Aorta (tissue), 5 donors: Measurements from ENCODE around the gene SPRED2. TPM values are rescaled to one million over a fixed set of nuclear protein-coding genes. Genes with fewer than 3 reads are reported as not detected.

Source experiments
- ATAC-seq: fragments of 200-7000 bp; cut with Tn5 transposase; one replicate; pipeline ENCODE4 v1.9.1; 2022; ENCODE audit warnings: moderate library complexity; ENCODE audit not compliant: low FRiP score
- DNase-seq, 2 donors: peaks; one replicate each; pipeline ENCODE4 v3.0.0-alpha.2; 2020
- H3K27ac ChIP-seq, 2 donors: one replicate each; pipeline ENCODE4 v1.5.1; 2013; ENCODE audit warnings: low read length in 2 of 2, mild to moderate bottlenecking in 2 of 2, moderate library complexity in 2 of 2, control low read depth in 1 of 2, inconsistent platforms in 1 of 2, low read depth in 1 of 2
- H3K27me3 ChIP-seq, 2 donors: one replicate each; pipeline ENCODE4 v1.6.1; 2013; ENCODE audit warnings: control low read depth in 1 of 2, low read length in 1 of 2, mild to moderate bottlenecking in 1 of 2, moderate library complexity in 1 of 2; ENCODE audit not compliant: insufficient read depth in 2 of 2, control insufficient read depth in 1 of 2
- H3K36me3 ChIP-seq, 2 donors: one replicate each; pipeline ENCODE4 v1.6.1; 2013; ENCODE audit warnings: control low read depth in 1 of 2, low read length in 1 of 2, mild to moderate bottlenecking in 1 of 2; ENCODE audit not compliant: insufficient read depth in 2 of 2, control insufficient read depth in 1 of 2
- H3K4me1 ChIP-seq, 2 donors: one replicate each; pipeline ENCODE4 v1.6.1; 2013; ENCODE audit warnings: low read length in 2 of 2, control low read depth in 1 of 2, mild to moderate bottlenecking in 1 of 2, moderate library complexity in 1 of 2; ENCODE audit not compliant: insufficient read depth in 2 of 2, control insufficient read depth in 1 of 2
- H3K4me3 ChIP-seq, 2 donors: one replicate each; pipeline ENCODE4 v1.5.1; 2013; ENCODE audit warnings: low read length in 2 of 2, control low read depth in 1 of 2, mild to moderate bottlenecking in 1 of 2
- H3K9me3 ChIP-seq: one replicate; pipeline ENCODE4 v1.6.1; 2013; ENCODE audit warnings: mild to moderate bottlenecking, low read length; ENCODE audit not compliant: control insufficient read depth
- WGBS, 2 donors: extraction: QIAGEN DNeasy Blood & Tissue Kit; methylation state at CpG; one replicate each; pipeline ENCODE4 v1.1.7; 2013; 5-methylcytosine and 5-hydroxymethylcytosine counted together
- intact Hi-C, 2 donors: fragments of 100-400 bp; cut with DNase I; formaldehyde crosslinking; loops; one replicate each; pipeline versions ENCODE4 v1.14.2 to v1.15.0; 2022
- polyA plus RNA-seq, 2 donors: library from polyadenylated mRNA; stranded (reverse); fragments of 200-250 nt; gene quantifications; one replicate each; pipeline ENCODE4 v1.2.3, GENCODE V29; 2013
- total RNA-seq, 2 donors: library from RNA; stranded (reverse); fragmentation: NEBNext Ultra II Directional; extraction: Animal tissue kit (Norgen Biotek cat#: 25700); gene quantifications; one replicate each; pipeline ENCODE4 v1.2.1, GENCODE V29; 2021
- donor health status: healthy with polysubstance abuse.
- donor health status: Bipolar disorder and iron deficiency.
- donor health status: DM: no; HTN: no; CAD: no.
- donor health status: DM: no; HTN: no; CAD: no.
- donor health status: DM: yes; HTN: yes; CAD: no.

The SPRED2 gene
- total and polyA plus RNA-seq, 4 donors: 9.9 to 38.3 (median 28.1) TPM

DNA sequence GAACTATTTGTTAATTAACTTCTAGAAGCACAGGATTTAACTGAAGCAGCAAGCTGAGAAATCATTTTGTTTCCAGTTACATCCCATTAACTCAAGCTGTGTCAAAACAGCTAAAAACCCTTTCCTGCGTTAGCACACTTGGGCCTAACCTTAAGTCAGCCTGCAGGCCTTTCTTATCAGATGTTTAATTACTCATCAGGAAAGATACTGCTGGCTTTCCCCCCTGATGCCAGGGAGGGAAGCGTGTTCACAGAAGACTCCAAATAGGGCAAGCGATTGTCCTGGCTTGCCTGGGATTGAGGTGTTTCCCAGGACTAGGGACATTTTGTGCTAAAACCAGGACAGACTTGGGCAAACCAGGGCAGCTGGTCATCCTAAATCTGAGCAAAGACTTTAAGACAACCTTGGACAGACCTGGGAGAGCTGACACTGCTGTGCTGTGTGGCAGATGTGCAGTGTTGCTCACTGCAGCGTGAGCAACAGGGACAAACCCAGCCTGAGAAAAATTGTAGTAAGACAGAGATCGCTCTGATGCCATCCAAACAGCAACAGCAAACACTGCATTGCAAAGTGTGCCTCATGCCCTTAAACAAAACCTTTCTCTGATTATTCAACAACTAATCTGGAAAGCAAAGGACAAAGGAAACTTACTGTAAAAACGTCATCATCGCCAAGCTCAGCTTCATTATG lies 100.9 kb downstream of the SPRED2 start:
- Histone ChIP-seq H3K27ac (no peak overlapping the region), H3K27me3 (no peaks in the 10 kb centered on the region), H3K4me3 (no peak overlapping the region), H3K4me1 (no peaks in the 10 kb centered on the region), H3K9me3 (no peaks in the 10 kb centered on the region), H3K36me3 (peaks cover 3 to 8% of the 10 kb centered on the region in 2 donors)
- ATAC-seq (no peak), DNase-seq (no peak)
- WGBS, 2 donors: 94 to 96% methylated on average over 7 of the region's 7 CpGs
- intact Hi-C loops: no loop called here

DNA sequence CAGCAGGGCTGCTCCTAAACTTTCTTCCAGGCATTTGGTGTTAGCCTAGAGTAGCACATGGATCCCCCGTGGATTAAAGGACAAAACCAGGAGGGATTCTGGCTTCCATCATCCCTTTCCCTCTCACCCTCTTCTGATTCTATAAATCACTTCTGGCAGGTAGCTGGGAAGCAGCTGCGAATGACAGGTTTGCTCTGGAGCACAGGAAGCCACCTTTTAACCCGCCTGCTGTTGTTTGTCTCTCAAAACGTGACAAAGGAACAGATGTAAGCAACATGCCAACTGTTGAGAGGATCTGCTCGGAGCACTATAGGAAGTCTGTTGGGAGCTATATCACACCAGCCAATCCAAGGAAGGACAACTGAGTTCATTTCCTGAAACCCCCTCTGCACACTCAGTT lies 102.9 kb downstream of the SPRED2 start:
- Histone ChIP-seq H3K27ac (no peak overlapping the region), H3K4me3 (no peak overlapping the region), H3K36me3 (peaks cover under 1 to 10% of the 10 kb centered on the region in 2 donors), H3K4me1 (no peaks in the 10 kb centered on the region), H3K27me3 (no peaks in the 10 kb centered on the region), H3K9me3 (no peaks in the 10 kb centered on the region)
- intact Hi-C loops: no loop called here
- DNase-seq (no peak), ATAC-seq (no peak)
- 77 to 82% methylated on average over 5 of the region's 5 CpGs for WGBS, 2 donors

DNA sequence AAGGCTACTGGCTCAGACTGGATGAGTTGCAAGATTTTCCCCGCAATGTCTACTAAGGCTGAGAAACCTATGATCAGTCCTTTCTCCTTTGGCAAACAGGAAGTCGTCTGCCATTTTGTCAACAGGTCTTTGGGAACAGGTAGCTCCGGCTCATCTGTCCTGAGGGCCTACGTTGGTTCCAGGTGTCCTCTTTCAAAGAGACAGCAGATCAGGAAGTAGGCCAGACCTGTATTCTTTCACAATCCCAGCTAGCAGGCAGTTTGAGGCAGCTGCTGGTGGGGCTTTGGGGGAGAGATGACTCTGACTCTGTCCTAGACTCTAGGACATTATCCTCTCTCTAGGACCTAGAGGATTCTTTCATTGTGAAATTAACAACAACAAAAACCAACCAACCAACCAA lies 106.1 kb downstream of the SPRED2 start:
- no peak for DNase-seq
- Histone ChIP-seq H3K27ac (no peak overlapping the region), H3K27me3 (no peaks in the 10 kb centered on the region), H3K9me3 (no peaks in the 10 kb centered on the region), H3K4me3 (no peak overlapping the region), H3K4me1 (peaks cover 0 to 1% of the 10 kb centered on the region in 2 donors), H3K36me3 (peaks cover 0 to 5% of the 10 kb centered on the region in 2 donors)
- no peak for ATAC-seq
- WGBS, 2 donors: 95 to 97% methylated on average over 4 of the region's 4 CpGs
- intact Hi-C loops: no loop called here

GRCh38 chr2:65325066-65325465 lies 107.3 kb downstream of the SPRED2 start:
- H3K4me1 ChIP-seq: peaks cover 0 to 1% of the 10 kb centered on the region in 2 donors
- no peaks in the 10 kb centered on the region for H3K9me3 ChIP-seq
- no peak overlapping the region for H3K27ac ChIP-seq
- 93 to 95% methylated on average over 2 of the region's 2 CpGs for WGBS, 2 donors
- ATAC-seq (no peak), DNase-seq (no peak)
- peaks cover 0 to 4% of the 10 kb centered on the region in 2 donors for H3K36me3 ChIP-seq
- H3K27me3 ChIP-seq: no peaks in the 10 kb centered on the region
- no peak overlapping the region for H3K4me3 ChIP-seq
- intact Hi-C loops: no loop called here

DNA sequence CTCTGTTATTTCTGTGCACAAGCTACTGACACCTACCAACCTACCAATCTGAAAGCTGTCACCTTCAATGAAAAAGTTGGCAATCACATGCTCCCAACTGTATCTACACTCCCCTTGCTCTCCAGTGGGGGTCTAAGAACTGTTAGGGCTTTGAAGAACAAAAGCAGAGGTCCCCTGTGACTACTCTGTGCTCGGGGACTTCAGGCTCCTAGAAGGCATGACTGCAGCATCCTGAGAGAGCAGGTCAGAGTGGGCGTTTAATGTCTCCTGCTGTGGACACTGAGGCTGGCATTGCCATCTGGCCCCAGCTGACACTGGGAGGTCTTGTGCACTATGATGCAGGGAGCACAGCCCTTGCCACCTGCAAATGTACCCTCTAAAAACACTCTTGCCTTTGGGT lies 111.5 kb downstream of the SPRED2 start:
- Histone ChIP-seq H3K4me3 (no peak overlapping the region), H3K36me3 (no peaks in the 10 kb centered on the region), H3K9me3 (no peaks in the 10 kb centered on the region), H3K27me3 (no peaks in the 10 kb centered on the region), H3K27ac (no peak overlapping the region), H3K4me1 (peaks cover 0 to 1% of the 10 kb centered on the region in 2 donors)
- 86 to 89% methylated on average over 2 of the region's 2 CpGs for WGBS, 2 donors
- intact Hi-C loops: no loop called here
- ATAC-seq (no peak), DNase-seq (no peak)

DNA sequence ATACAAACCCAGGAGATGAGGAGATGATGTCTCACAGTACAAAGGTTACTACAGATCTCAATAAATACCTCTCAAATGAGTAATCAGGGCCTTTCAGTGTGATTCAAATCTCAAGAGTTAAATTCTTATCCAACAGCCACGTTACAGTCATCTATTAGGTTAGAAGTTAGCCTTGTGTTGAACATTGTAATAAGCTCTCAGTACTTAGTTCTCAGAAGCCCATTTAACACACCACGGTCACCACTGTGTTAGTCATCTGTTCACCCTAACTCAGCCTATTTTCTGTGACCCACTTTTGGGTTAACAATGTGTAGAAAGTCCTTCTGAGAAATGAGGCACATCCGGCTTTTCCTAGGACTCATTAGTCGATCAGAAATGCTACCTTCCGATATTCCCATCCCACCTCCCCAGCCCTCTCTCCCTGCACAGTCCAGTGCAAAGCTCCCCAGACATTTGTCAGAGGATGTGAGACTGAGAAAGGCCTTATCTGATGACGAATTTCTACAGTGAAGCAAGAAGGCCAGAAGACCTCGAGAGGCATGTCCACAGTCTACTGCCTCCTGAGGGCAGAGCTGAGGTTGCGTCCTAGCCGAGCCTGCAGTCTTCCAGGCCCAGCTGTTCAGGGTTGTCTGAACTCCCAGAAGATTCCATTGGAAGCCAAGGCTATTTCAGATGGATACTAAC lies 112.2 kb downstream of the SPRED2 start:
- intact Hi-C loops: no loop called here
- no peaks in the 10 kb centered on the region for H3K9me3 ChIP-seq
- H3K4me1 ChIP-seq: peaks cover 0 to 1% of the 10 kb centered on the region in 2 donors
- H3K36me3 ChIP-seq: no peaks in the 10 kb centered on the region
- peak overlapping the region in 1 of 2 donors; percentile 0 for H3K27ac ChIP-seq
- DNase-seq (no peak), ATAC-seq (no peak)
- no peaks in the 10 kb centered on the region for H3K27me3 ChIP-seq
- no peak overlapping the region for H3K4me3 ChIP-seq
- WGBS, 2 donors: 71% methylated on average over 9 of the region's 9 CpGs

DNA sequence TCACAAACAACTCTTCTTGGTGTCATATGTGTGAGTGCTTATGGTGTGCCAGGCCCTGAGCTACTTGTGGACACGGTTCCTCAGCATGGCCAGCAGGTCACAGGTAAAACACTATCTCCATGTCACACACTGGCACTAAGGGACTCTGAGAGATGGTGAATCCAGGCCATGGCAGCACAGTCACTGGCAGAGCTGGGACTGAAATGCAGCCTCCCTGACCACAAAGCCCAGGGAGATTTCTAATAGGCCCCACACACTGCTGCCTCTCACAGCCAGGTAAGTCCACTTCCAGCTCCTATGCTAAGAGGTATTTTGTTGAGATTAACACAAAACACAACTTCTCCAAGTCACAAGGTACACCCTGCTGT lies 112.7 kb downstream of the SPRED2 start:
- peak overlapping the region in 1 of 2 donors; percentile 41 for H3K27ac ChIP-seq
- no peak overlapping the region for H3K4me3 ChIP-seq
- no peaks in the 10 kb centered on the region for H3K9me3 ChIP-seq
- ATAC-seq (no peak), DNase-seq (no peak)
- WGBS, 2 donors: 98 to 100% methylated on average over 1 of the region's 1 CpG
- peaks cover 0 to 1% of the 10 kb centered on the region in 2 donors for H3K4me1 ChIP-seq
- intact Hi-C loops: loop anchor here (5.0 kb wide), 2 partner anchors 113 to 118 kb away; partner anchors contain the start of gene SPRED2 (in 1 of the 2)
- H3K36me3 ChIP-seq: no peaks in the 10 kb centered on the region
- H3K27me3 ChIP-seq: no peaks in the 10 kb centered on the region

GRCh38 chr2:65319072-65319673 lies 113.2 kb downstream of the SPRED2 start:
- WGBS, 2 donors: 78 to 94% methylated on average over 5 of the region's 5 CpGs
- no peaks in the 10 kb centered on the region for H3K36me3 ChIP-seq
- H3K4me3 ChIP-seq: no peak overlapping the region
- no peaks in the 10 kb centered on the region for H3K27me3 ChIP-seq
- H3K27ac ChIP-seq: peak overlapping the region in 1 of 2 donors; percentile 41
- no peaks in the 10 kb centered on the region for H3K4me1 ChIP-seq
- intact Hi-C loops: loop anchor here (5.0 kb wide), 2 partner anchors 113 to 118 kb away; partner anchors contain the start of gene SPRED2 (in 1 of the 2)
- H3K9me3 ChIP-seq: no peaks in the 10 kb centered on the region
- no peak for DNase-seq
- no peak for ATAC-seq
